Testis (tissue), 3 donors: ENCODE data around the gene STYK1. TPM values are rescaled to one million over a fixed set of nuclear protein-coding genes. Genes with fewer than 3 reads are reported as not detected.

Experiments
- DNase-seq: peaks from one replicate; pipeline ENCODE4 v3.0.0-alpha.2; 2019
- H3K27ac ChIP-seq, 2 donors: fragments of 200-600 bp; sonication (generic); one replicate each; pipeline ENCODE4 v1.5.1; 2019
- H3K27me3 ChIP-seq: fragments of 200-600 bp; sonication (generic); one replicate; pipeline ENCODE4 v1.5.1; 2019
- H3K36me3 ChIP-seq: fragments of 200-600 bp; sonication (generic); one replicate; pipeline ENCODE4 v1.5.1; 2017; ENCODE audit warnings: low read depth; ENCODE audit errors: missing control alignments
- H3K4me1 ChIP-seq: fragments of 200-600 bp; sonication (generic); one replicate; pipeline ENCODE4 v1.5.1; 2019
- H3K4me3 ChIP-seq, 2 donors: fragments of 200-600 bp; sonication (generic); one replicate each; pipeline ENCODE4 v1.5.1; 2017 to 2019
- H3K9me3 ChIP-seq: fragments of 200-600 bp; sonication (generic); one replicate; pipeline ENCODE4 v1.5.1; 2017
- CTCF ChIP-seq, 3 experiments: fragments of 450-650 bp in 2 of 3; fragments of 200-600 bp in 1 of 3; sonication (generic) in 1 of 3; IDR thresholded peaks; one replicate each; pipeline ENCODE4 v1.5.1; 2016 to 2019; ENCODE audit warnings: antibody characterized with exemption in 3 of 3, mild to moderate bottlenecking in 2 of 3, moderate library complexity in 1 of 3
- POLR2A ChIP-seq: fragments of 450-650 bp; IDR thresholded peaks from one replicate; pipeline ENCODE4 v1.6.1; 2017; ENCODE audit warnings: antibody characterized with exemption, mild to moderate bottlenecking, moderate library complexity
- WGBS, 2 donors: methylation state at CpG; one replicate each; pipeline ENCODE4 v1.1.5; 2018; 5-methylcytosine and 5-hydroxymethylcytosine counted together
- intact Hi-C: fragments of 100-400 bp; cut with DNase I; formaldehyde crosslinking; loops from one replicate; pipeline ENCODE4 v1.15.1; 2023; ENCODE audit warnings: low total_unique reads
- polyA plus RNA-seq: library from polyadenylated mRNA; stranded (reverse); fragments of 350-450 nt; fragmentation: Illumina TruSeq; extraction: RNeasy Lipid Tissue Mini Kit (QIAGEN cat#74804); gene quantifications from one replicate; pipeline ENCODE4 v1.2.3, GENCODE V29; 2014; ENCODE audit warnings: low read depth, low replicate concordance; ENCODE audit not compliant: insufficient read depth
- total RNA-seq, 2 donors: library from RNA; depleted of rRNA; stranded (reverse); fragments of >200 nt; gene quantifications; one replicate each; pipeline ENCODE4 v1.2.3, GENCODE V29; 2016

STYK1 gene
- total and polyA plus RNA-seq, 3 donors from 2014 or later: 0.24 to 0.50 (median 0.26) TPM

GRCh38 chr12:10635306-10635705 is 38.5 kb downstream of the STYK1 start:
- Histone ChIP-seq H3K27me3 (no peaks in the 10 kb centered on the region), H3K36me3 (no peaks in the 10 kb centered on the region), H3K27ac (no peak overlapping the region), H3K9me3 (no peaks in the 10 kb centered on the region), H3K4me3 (no peak overlapping the region), H3K4me1 (no peaks in the 10 kb centered on the region)
- DNase-seq: no peak
- intact Hi-C loops: no loop called here
- WGBS, 2 donors: 70 to 74% methylated on average over 2 of the region's 2 CpGs
- TF ChIP-seq CTCF (IDR thresholded peaks at IDR 0.05): no peak
- TF ChIP-seq POLR2A: no peak

GRCh38 chr12:10634427-10634826 is 39.4 kb downstream of the STYK1 start:
- Histone ChIP-seq H3K4me3 (no peak overlapping the region), H3K27ac (no peak overlapping the region), H3K4me1 (no peaks in the 10 kb centered on the region), H3K36me3 (no peaks in the 10 kb centered on the region), H3K9me3 (no peaks in the 10 kb centered on the region), H3K27me3 (no peaks in the 10 kb centered on the region)
- intact Hi-C loops: no loop called here
- no peak for DNase-seq
- no peak for TF ChIP-seq CTCF (IDR thresholded peaks at IDR 0.05)
- TF ChIP-seq POLR2A: no peak
- 89 to 92% methylated on average over 5 of the region's 5 CpGs for WGBS, 2 donors

- Histone ChIP-seq H3K4me3 (no peak overlapping the region), H3K27me3 (no peaks in the 10 kb centered on the region), H3K27ac (no peak overlapping the region), H3K9me3 (no peaks in the 10 kb centered on the region), H3K36me3 (no peaks in the 10 kb centered on the region), H3K4me1 (no peaks in the 10 kb centered on the region)
- TF ChIP-seq POLR2A: no peak
- TF ChIP-seq CTCF (IDR thresholded peaks at IDR 0.05): no peak
- intact Hi-C loops: no loop called here
- WGBS, 2 donors: 84 to 85% methylated on average over 3 of the region's 3 CpGs
- DNase-seq: no peak
Measured at GRCh38 chr12:10633541-10633940, 40.3 kb downstream of the STYK1 start.

GRCh38 chr12:10632226-10632625 is 41.6 kb downstream of the STYK1 start:
- H3K9me3 ChIP-seq: no peaks in the 10 kb centered on the region
- H3K4me1 ChIP-seq: no peaks in the 10 kb centered on the region
- intact Hi-C loops: no loop called here
- H3K4me3 ChIP-seq: no peak overlapping the region
- H3K27ac ChIP-seq: no peak overlapping the region
- no peaks in the 10 kb centered on the region for H3K27me3 ChIP-seq
- no peaks in the 10 kb centered on the region for H3K36me3 ChIP-seq
- no peak for DNase-seq
- TF ChIP-seq POLR2A (no peak), CTCF (IDR thresholded peaks at IDR 0.05) (no peak)

GRCh38 chr12:10624605-10625004 is 49.2 kb downstream of the STYK1 start:
- TF ChIP-seq POLR2A (no peak), CTCF (IDR thresholded peaks at IDR 0.05) (no peak)
- no peak for DNase-seq
- intact Hi-C loops: no loop called here
- H3K36me3 ChIP-seq: no peaks in the 10 kb centered on the region
- 67 to 77% methylated on average over 3 of the region's 3 CpGs for WGBS, 2 donors
- H3K27ac ChIP-seq: no peak overlapping the region
- no peak overlapping the region for H3K4me3 ChIP-seq
- no peaks in the 10 kb centered on the region for H3K27me3 ChIP-seq
- no peaks in the 10 kb centered on the region for H3K4me1 ChIP-seq
- no peaks in the 10 kb centered on the region for H3K9me3 ChIP-seq
